HepG2 (cell line): ENCODE data around the gene DPEP2NB. TPM values are rescaled to one million over a fixed set of nuclear protein-coding genes. Genes with fewer than 3 reads are reported as not detected.

ENCODE experiments used
- CREB1 ChIP-seq, 2 experiments: fragments of 450-650 bp in 1 of 2; IDR thresholded peaks; 2 replicates each; pipeline ENCODE4 v1.6.1; 2016 to 2017; ENCODE audit warnings: control low read depth in 1 of 2, mild to moderate bottlenecking in 1 of 2, missing compliant biosample characterization in 1 of 2, missing genetic modification characterization in 1 of 2
- NR2F1 ChIP-seq, 2 experiments: fragments of 450-650 bp in 1 of 2; formaldehyde crosslinking in 1 of 2; IDR thresholded peaks; 2 replicates each; pipeline versions ENCODE4 v1.5.0 to v1.6.1; 2016 to 2020; ENCODE audit warnings: mild to moderate bottlenecking in 1 of 2, missing compliant biosample characterization in 1 of 2, missing genetic modification reagents in 1 of 2, moderate library complexity in 1 of 2
- PRMT3 ChIP-seq: sonication (generic); formaldehyde crosslinking; IDR thresholded peaks from 2 replicates; pipeline ENCODE4 v1.8.1; 2022; ENCODE audit warnings: low read depth, mild to moderate bottlenecking, moderate library complexity, missing genetic modification reagents, borderline replicate concordance
- RARG ChIP-seq: sonication (generic); formaldehyde crosslinking; IDR thresholded peaks from 2 replicates; pipeline ENCODE4 v1.4.0; 2020; ENCODE audit warnings: low read depth, mild to moderate bottlenecking, missing genetic modification reagents
- RXRB ChIP-seq: IDR thresholded peaks from 2 replicates; pipeline ENCODE4 v1.6.1; 2016; ENCODE audit warnings: borderline replicate concordance, missing genetic modification reagents, missing compliant biosample characterization
- TOPORS ChIP-seq: sonication (generic); formaldehyde crosslinking; IDR thresholded peaks from 2 replicates; pipeline ENCODE4 v1.8.0; 2023; ENCODE audit warnings: mild to moderate bottlenecking, missing genetic modification reagents
- ZBTB7A ChIP-seq: sonication (generic); formaldehyde crosslinking; IDR thresholded peaks from 2 replicates; pipeline ENCODE4 v1.8.0; 2022; ENCODE audit warnings: mild to moderate bottlenecking, missing genetic modification reagents
- polyA plus RNA-seq, 8 experiments: library from polyadenylated mRNA; depleted of rRNA in 3 of 8; stranded (reverse) in 7 of 8; unstranded in 1 of 8; fragments of >200 nt; fragmentation: Illumina TruSeq in 4 of 8; extraction: Trizol in 4 of 8; gene quantifications; 2 replicates each; pipeline versions ENCODE4 v1.2.1 to v1.2.3, GENCODE V29; 2011 to 2016; ENCODE audit warnings: low read depth in 4 of 8, missing spikeins in 1 of 8, mixed read lengths in 1 of 8; ENCODE audit not compliant: insufficient read depth in 1 of 8
- total RNA-seq, 5 experiments: library from RNA; depleted of rRNA; stranded (reverse); fragments of >200 nt; fragmentation: Illumina TruSeq; extraction: Trizol; gene quantifications; 2 replicates each; pipeline ENCODE4 v1.2.3, GENCODE V29; 2016; ENCODE audit warnings: low read depth in 1 of 5
- TF ChIP-seq, protein P1 (sequence below): sonication (generic); formaldehyde crosslinking; IDR thresholded peaks from 2 replicates; pipeline ENCODE4; 2020; ENCODE audit warnings: missing genetic modification reagents, mild to moderate bottlenecking, borderline replicate concordance
- TF ChIP-seq, protein P2 (sequence below): sonication (generic); formaldehyde crosslinking; IDR thresholded peaks from 2 replicates; pipeline ENCODE4 v1.5.1; 2020; ENCODE audit warnings: mild to moderate bottlenecking, moderate library complexity, missing genetic modification reagents
- TF ChIP-seq, protein P3 (sequence below), 2 experiments: sonication (generic) in 1 of 2; formaldehyde crosslinking in 1 of 2; IDR thresholded peaks; 2 replicates each; pipeline versions ENCODE4 v1.5.1 to v1.6.1; 2011 to 2020; ENCODE audit warnings: borderline replicate concordance in 1 of 2, low read depth in 1 of 2, low read length in 1 of 2, mild to moderate bottlenecking in 1 of 2, missing genetic modification reagents in 1 of 2, moderate library complexity in 1 of 2
- TF ChIP-seq, protein P4 (sequence below): sonication (generic); formaldehyde crosslinking; IDR thresholded peaks from 2 replicates; pipeline ENCODE4 v1.4.0; 2020; ENCODE audit warnings: mild to moderate bottlenecking, missing genetic modification reagents

Gene DPEP2NB
- total and polyA plus RNA-seq, 2 of the 13 experiments (the other 11 are each of a cell fraction or from before 2014, with no cell fraction given), result not detected

DNA sequence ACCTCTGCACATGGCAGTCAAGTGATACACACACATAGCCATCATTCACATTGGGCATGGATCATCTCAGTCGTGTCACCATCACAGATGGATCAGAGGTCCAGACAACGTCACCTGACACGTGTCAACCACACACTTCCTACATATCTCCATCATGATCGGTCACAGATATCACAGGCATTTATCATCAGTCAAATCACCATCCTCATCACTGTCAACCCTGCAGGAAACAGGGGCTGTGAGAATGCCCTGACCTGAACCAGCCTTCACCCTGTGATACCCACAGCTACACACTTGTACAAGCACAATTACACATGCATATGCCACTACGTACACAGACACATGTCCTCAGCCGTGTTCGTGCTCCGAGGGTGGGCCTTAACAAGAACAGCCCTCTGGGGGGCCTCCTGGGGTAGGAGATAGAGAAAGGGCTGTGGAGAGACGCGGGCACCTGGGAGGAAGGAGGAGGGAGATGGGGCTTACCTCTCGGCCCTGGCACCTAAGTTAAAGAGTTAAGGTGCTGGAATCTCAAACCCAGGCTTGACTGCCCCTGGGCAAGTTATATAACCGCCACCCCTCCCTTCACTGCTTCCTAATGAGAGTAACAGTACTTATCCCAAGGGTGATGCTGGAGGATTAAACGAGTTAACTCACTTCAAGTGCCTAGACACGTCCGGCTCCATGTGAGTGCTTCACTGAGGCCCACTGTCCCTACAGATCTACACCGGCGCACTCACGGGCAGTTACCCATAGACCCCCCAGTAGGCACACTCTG, 48.3 kb downstream of the DPEP2NB start (continued):
- TF ChIP-seq, protein P1, sequence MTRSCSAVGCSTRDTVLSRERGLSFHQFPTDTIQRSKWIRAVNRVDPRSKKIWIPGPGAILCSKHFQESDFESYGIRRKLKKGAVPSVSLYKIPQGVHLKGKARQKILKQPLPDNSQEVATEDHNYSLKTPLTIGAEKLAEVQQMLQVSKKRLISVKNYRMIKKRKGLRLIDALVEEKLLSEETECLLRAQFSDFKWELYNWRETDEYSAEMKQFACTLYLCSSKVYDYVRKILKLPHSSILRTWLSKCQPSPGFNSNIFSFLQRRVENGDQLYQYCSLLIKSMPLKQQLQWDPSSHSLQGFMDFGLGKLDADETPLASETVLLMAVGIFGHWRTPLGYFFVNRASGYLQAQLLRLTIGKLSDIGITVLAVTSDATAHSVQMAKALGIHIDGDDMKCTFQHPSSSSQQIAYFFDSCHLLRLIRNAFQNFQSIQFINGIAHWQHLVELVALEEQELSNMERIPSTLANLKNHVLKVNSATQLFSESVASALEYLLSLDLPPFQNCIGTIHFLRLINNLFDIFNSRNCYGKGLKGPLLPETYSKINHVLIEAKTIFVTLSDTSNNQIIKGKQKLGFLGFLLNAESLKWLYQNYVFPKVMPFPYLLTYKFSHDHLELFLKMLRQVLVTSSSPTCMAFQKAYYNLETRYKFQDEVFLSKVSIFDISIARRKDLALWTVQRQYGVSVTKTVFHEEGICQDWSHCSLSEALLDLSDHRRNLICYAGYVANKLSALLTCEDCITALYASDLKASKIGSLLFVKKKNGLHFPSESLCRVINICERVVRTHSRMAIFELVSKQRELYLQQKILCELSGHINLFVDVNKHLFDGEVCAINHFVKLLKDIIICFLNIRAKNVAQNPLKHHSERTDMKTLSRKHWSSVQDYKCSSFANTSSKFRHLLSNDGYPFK (CRISPR knock-in tag), result 0 out of 2 replicates have a peak, but pooled peaks have one; percentile 28
- TF ChIP-seq, protein P2, sequence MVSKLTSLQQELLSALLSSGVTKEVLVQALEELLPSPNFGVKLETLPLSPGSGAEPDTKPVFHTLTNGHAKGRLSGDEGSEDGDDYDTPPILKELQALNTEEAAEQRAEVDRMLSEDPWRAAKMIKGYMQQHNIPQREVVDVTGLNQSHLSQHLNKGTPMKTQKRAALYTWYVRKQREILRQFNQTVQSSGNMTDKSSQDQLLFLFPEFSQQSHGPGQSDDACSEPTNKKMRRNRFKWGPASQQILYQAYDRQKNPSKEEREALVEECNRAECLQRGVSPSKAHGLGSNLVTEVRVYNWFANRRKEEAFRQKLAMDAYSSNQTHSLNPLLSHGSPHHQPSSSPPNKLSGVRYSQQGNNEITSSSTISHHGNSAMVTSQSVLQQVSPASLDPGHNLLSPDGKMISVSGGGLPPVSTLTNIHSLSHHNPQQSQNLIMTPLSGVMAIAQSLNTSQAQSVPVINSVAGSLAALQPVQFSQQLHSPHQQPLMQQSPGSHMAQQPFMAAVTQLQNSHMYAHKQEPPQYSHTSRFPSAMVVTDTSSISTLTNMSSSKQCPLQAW (CRISPR knock-in tag), result peak; percentile 64; the same call in 1 of the 2 replicates
- peak; percentile 3; the same call in 1 of the 2 replicates for TF ChIP-seq RXRB (CRISPR knock-in tag)
- 0 out of 2 replicates have a peak, but pooled peaks have one; percentile 24 for TF ChIP-seq TOPORS (CRISPR knock-in tag)
- TF ChIP-seq NR2F1 (CRISPR knock-in tag; IDR thresholded peaks at IDR 0.05), result 0 out of 4 replicates have a peak, but pooled peaks of 1 of the 2 experiments have one; percentile 15
- TF ChIP-seq CREB1 (IDR thresholded peaks at IDR 0.05), result peak; percentile 80
- no peak for TF ChIP-seq CREB1 (CRISPR knock-in tag; IDR thresholded peaks at IDR 0.05)
- TF ChIP-seq ZBTB7A (CRISPR knock-in tag), result no peak
- TF ChIP-seq, protein P3, sequence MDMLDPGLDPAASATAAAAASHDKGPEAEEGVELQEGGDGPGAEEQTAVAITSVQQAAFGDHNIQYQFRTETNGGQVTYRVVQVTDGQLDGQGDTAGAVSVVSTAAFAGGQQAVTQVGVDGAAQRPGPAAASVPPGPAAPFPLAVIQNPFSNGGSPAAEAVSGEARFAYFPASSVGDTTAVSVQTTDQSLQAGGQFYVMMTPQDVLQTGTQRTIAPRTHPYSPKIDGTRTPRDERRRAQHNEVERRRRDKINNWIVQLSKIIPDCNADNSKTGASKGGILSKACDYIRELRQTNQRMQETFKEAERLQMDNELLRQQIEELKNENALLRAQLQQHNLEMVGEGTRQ (IDR thresholded peaks at IDR 0.05; ENCODE audit: low read depth, low read length), result peak; percentile 30; the same call in 1 of the 2 replicates
- TF ChIP-seq, protein P3 (CRISPR knock-in tag; IDR thresholded peaks at IDR 0.05; ENCODE audit: borderline replicate concordance), result no peak
- TF ChIP-seq, protein P4, sequence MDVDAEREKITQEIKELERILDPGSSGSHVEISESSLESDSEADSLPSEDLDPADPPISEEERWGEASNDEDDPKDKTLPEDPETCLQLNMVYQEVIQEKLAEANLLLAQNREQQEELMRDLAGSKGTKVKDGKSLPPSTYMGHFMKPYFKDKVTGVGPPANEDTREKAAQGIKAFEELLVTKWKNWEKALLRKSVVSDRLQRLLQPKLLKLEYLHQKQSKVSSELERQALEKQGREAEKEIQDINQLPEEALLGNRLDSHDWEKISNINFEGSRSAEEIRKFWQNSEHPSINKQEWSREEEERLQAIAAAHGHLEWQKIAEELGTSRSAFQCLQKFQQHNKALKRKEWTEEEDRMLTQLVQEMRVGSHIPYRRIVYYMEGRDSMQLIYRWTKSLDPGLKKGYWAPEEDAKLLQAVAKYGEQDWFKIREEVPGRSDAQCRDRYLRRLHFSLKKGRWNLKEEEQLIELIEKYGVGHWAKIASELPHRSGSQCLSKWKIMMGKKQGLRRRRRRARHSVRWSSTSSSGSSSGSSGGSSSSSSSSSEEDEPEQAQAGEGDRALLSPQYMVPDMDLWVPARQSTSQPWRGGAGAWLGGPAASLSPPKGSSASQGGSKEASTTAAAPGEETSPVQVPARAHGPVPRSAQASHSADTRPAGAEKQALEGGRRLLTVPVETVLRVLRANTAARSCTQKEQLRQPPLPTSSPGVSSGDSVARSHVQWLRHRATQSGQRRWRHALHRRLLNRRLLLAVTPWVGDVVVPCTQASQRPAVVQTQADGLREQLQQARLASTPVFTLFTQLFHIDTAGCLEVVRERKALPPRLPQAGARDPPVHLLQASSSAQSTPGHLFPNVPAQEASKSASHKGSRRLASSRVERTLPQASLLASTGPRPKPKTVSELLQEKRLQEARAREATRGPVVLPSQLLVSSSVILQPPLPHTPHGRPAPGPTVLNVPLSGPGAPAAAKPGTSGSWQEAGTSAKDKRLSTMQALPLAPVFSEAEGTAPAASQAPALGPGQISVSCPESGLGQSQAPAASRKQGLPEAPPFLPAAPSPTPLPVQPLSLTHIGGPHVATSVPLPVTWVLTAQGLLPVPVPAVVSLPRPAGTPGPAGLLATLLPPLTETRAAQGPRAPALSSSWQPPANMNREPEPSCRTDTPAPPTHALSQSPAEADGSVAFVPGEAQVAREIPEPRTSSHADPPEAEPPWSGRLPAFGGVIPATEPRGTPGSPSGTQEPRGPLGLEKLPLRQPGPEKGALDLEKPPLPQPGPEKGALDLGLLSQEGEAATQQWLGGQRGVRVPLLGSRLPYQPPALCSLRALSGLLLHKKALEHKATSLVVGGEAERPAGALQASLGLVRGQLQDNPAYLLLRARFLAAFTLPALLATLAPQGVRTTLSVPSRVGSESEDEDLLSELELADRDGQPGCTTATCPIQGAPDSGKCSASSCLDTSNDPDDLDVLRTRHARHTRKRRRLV (CRISPR knock-in tag), result peak; percentile 72
- 0 out of 2 replicates have a peak, but pooled peaks have one; percentile 13 for TF ChIP-seq PRMT3 (CRISPR knock-in tag)
- TF ChIP-seq RARG (CRISPR knock-in tag), result no peak
